Colon (tissue), 2 donors: ENCODE data around the gene TNS1.

Experiments used
- FAIRE-seq: peaks from 2 replicates; lab custom pipeline; 2012; peaks lifted over from hg19 to GRCh38; lab: Jason Lieb, UNC
- donor health status: control.
- donor health status: control.

The TNS1 gene

DNA sequence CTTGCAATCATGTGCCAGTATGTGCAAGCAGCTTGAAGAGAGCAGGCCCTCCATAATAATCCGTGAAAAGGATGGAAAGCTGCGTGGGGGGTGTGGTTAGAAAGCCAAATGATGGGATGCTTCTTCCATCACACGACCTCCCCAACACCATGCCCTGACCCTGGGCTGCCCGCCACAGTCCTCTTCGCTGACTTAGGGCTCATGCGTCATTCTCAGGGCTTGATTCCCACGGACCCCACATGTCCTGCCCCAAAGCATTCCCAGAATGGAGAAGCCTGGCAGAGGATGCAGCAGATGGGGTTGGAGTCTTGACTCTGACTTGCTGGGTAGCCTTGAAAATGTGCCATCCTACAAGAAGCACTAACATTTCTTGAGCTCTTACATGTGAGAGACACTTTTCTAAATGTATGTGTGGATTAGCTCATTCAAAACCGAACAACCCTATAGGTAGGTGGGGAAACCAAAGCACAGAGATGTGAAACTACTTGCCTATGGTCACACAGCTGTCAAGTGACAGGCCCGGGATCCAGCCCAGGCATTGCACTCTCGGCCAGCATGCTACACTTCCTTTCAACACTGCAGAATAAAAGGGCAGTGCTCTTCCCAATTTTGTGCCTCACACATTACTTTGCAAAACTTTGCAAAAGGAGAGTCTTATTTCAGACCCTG lies 3.7 kb downstream of the TNS1 start:
- no peak for FAIRE-seq

DNA sequence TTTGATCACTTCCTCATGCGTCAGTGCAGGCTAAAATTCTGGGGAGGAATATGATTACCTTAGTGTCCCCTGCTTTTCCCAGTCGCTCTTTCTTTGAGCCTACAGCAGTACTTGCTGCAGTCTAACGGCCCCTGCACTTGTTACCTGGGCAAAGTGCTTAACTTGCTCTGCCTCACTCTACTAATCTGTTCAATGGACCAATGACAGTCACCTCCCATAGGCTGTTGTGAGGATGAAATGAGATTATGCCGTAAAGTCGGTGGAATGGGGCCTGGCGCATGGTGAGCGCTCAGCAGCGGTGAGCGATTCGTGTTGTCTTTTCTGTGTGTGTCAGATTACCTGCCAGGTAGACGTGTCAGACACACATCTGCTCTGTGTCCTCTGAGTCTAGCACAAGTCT lies 5.3 kb downstream of the TNS1 start:
- FAIRE-seq, result no peak

DNA sequence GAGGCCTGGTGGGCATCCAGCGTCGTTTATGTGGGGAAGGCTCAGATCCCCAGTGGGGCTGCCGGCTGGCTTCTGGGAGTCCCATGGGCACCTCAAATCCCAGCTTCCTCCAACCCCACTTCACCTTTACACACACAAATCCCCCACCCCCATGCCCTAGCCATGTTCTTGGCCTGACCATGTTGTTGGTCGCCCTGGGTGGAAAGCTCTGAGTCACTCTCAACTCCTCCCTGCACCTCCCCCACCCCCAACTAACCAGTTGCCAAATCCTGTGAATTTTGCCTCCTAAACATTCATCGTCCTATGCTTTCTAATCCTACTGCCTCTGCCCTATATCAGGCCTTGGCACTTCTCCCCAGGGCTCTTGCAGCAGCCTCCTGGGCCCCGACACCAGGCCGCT lies 6.4 kb downstream of the TNS1 start:
- FAIRE-seq, result no peak

DNA sequence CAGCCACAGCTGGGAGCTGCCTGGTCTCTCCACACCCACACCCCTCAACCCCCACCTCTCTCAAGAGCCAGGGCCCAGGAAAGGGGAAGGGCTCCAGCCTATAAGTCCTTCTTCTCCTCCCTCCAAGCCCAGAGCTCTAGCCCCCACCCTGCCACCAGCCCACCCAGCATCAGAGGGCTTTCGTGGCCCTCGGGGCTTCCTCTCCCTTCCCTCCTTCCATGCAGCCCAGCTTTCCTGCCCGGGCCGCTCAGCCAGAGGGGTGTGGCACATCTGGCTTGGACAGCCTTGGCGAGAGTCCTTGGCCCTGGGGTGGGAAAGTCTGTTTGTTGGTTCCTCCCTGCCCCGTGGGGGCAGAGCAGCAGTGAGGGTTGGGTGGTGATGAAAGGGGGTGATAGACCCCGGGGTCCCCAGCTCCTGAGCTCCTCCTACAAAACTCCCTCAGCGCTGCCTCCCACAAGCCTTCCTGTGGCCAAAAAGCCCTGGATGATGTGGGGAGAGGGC lies 7.0 kb downstream of the TNS1 start:
- no peak for FAIRE-seq

DNA sequence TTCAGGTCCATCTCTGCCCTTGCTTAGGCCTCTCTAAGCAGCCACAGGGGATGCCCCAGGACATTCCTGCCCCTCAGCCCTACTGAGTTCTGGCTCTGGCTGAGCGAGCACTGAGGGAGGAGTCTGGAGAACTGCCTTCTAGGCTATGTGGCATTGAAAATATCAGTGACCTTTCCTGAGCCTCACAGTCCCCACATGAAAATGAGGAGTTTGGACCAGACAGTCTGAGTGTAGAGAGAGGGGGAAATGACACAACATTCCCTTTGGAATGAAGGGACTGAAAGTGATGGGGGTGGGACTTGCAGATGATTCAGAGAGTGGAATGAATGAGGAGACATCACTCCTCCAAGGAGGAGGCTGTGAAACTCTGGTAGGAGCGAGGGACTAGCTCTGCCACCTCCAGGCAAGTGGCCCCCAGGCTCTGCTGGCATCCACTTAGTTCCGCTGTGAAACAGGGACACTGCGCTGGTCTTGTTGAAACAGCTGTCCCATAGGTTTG lies 8.0 kb downstream of the TNS1 start:
- no peak for FAIRE-seq

DNA sequence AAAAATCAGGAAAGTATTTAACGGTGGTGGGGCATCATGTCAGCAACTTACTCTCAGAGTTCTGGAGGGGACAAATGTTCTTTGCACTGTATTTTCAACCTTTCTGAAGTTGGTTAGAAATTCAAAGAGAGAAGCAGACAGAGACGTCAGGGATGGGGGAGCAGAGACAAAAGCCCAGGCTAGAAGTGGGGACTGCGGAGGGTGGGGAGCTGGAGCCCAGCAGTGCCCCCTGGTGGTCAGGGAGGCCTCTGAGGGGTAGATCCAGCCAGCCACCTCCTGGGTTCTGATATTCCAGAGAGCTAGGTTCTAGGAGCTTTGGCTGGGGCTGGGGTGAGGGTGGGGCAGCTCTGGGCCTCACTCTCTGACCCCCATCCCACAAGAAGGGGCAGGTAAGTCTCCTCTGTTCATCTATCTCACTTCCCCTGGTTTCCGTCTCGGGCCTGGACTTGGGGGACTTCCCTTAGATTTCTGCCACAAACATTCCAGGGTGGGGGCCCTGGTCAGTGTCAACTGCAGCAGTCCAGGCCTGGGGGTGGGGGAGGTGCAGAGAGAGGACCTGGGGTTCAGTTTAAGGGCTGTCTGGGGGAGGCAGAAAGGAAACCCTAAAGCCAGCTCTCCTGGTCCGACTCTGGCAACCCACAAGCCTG lies 8.9 kb downstream of the TNS1 start:
- FAIRE-seq, result no peak

DNA sequence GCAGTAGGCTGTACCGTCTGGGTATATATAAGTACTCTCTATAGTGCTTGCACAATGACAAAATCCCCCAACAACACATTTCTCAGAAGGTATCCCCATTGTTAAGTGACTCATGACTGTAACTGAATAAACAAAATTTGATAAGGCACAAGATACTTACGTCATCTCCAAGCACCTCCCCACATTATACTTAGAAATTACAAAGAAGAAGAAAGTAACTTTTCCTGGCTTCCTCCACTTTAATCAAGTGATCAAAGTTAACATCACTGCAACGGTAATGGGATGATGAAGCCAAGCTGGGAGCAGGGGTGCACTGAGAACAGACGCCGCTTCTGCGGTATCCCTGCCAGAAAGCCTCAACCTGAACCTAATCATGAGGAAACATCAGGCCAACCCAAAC lies 9.7 kb downstream of the TNS1 start:
- no peak for FAIRE-seq

DNA sequence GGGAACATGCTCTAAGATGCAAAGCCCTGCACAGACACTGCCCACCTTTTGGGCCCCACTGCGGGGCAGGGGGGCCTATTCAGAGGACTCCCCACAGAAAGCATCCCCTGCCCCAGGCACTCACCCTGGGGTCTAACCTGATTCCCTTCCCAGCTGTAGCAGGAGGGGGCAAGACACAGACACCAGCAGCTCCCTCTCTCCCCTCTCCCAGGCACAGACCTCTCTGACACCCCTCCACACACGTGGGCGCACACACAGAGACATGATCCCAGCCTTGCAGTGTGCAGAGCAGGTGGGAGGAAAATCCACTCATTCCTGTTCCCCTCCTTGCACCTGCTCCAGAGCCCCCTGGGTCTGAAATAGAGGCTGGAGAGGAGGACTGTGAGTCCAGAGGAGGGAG lies 10.7 kb downstream of the TNS1 start:
- FAIRE-seq, result no peak

DNA sequence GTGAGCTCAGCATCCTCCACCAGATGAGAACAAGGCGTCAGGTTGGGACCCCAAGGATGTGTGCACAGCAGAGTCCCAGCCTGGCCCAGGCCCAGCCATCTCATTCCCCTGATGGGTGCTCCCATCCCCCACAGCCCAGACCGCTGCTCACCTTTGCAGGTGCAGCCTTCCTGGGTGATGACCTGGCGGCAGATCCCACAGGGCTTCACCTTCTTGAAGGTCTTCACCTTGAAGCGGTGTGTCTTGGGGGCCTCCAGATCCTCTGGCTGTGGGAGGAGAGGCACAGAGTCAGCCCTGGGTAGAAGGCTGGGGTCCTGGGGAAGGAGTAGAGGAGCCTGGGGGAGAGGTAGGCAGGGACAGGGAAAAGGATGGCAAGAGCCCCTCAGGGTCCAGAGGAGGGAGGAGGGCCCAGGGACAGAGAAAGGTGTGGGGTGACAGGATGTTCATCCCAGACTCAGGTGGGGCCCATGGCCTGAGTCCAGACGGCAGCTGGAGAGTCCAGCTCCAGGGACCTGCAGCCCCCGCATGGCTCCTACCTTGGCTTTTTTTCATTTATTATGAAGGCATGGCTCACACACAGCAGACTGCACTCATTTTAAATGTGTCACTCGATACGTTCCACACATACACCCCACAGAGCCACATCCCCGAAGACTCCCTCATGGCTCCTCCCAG lies 11.9 kb downstream of the TNS1 start:
- no peak for FAIRE-seq

DNA sequence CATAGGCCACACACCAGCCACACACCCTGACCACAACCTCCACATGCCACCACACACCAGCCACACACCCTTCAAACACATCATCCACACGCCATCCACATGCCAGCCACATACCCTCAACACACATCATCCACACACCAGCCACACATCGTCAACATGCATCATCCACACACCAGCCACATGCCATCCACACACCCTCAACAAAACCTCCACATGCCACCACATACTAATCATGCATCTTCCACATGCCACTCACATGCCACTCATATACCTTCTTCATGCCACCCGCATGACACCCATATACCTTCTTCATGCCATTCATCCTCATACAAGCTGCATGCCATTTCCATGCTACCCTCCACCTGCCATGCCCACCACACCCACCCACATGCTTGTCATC lies 12.4 kb downstream of the TNS1 start:
- FAIRE-seq, result no peak

DNA sequence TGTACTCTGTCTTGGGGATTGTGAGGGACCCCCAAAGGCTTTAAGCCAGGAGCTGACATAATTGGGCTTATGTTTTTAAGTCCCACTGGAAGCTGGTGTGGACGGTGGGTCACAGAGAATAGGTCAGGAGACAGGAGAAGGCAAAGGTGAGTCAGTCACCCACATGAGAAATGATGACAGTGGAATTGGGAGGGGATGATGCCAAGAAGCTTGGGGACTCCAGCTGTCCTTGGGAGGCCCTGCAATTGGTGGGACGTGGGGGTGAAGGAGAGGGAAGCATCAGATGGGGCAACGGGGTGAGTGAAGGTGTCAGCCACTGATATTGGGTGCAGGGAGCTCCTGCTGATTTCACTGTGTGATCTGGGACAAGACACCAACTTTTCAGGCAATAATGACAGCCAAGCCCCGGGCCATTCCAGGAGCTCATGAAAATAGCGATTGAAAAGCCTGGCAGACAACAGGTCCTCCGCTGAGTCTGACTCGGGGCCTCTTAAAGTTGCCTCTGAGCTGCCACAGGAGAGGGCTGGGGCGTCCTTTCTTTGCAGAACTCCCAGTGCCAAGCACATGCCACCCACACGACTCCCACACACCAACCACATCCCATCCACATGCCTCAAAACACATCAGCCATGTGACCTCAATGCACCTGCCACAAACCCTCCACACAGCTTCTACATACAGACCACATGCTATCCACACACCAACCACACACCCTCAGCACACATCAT lies 13.4 kb downstream of the TNS1 start:
- no peak for FAIRE-seq

DNA sequence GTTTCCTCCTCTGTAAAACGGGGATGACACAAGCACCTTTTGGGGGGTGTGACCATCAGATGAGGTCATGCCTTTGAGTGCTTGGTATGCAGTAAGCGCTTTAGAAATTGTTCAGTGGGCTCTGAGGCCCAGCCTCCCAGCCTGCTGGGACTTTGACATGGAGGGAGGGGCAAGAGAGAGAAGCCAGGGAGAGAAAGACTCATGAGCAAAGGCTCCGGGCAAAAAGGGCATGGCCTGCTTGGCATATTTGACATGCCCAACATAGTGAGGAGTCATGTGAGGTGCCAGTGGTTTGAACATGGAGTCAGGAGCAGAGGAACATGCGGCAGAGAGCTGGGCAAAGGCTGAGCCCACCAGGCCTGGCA lies 14.0 kb downstream of the TNS1 start:
- FAIRE-seq, result no peak

DNA sequence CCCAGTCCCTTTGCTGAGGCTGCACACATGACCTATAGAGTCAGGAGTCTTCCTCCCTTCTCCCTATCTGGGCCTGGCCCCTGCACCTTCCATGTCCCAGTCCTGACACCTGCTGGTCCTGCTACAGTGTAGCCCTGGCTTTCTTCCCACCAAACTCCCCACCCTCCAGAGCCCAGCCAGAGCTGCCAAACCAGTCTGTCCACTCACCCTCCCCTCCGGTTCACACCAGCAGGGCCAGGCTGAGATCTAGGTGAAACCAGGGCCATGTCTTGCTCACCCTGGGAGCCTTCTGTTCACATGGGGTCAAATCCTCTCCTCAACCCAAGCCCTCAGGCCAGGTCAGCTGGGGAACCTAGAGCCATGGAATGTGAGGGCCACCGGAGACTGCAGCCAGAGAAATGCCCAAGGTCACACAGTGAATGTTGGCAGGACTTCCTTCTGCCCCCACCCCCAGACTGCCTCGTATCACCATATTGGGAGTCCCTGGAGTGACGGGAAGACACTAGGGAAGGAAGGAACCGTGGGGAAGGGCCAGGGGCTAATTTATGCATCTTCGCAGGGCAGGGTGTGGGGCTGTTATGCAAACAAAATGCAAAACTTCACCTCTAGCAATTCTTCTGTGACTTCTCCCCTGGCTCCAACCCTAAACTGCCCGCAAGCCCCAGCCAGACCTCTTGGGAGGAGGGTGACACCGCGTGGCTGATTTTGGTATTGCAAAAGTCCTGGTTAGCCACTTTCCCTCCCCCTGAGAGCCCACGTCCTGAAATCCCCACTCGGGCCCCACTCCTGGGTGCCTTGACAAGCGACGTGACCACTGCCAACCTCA lies 14.6 kb downstream of the TNS1 start:
- no peak for FAIRE-seq

DNA sequence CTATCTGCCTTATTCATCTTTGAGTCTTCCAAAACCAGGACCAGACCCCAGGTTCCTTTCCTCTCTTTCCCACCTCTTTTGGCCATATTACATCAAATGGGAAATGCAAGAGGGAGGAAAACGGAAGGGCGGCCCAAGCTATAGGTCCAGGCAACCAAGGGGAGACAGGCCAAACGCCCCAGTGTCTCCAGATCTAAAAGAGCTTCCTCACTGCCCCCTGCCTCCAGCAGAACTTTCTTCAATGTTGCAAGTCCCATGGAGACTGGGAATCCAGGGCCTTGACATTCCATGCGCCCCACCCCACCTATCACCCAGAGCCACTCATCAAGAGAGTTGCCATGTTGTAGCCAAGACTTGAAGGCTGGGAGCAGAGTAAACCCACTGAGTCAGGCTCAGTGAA lies 15.4 kb downstream of the TNS1 start:
- no peak for FAIRE-seq

DNA sequence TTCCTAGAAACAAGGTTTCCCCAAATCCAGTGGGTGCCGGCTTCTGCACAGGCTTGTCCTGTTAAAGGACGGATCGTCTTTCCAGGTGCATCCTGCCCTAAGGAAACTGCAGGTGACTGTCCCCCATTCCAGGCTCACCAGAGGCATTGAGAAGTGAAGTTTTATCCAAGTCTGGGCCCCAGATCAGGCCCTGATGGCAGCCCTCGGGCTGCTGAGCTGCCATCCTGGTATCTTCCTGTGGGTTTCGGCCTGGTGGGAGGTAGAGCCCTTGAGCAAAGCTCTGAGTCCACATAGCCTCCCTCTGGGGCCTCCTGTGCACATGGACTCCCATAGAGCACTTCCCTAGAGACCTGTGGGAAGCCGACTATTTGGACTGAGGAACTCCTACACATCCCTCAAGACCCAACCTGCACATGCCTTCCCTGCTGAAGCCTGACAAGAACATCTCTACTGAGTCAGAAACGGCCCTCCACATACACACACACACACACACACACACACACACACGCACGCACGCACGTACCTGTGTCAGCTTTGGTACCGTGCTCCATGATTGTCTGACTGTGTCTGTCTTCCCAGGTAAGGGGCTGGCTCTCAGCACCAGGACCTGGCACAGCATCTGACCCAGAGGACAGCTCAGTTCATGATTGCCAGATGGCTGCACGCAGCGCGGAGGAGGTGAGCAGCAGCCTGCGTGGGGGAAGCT lies 16.4 kb downstream of the TNS1 start:
- FAIRE-seq, result no peak

DNA sequence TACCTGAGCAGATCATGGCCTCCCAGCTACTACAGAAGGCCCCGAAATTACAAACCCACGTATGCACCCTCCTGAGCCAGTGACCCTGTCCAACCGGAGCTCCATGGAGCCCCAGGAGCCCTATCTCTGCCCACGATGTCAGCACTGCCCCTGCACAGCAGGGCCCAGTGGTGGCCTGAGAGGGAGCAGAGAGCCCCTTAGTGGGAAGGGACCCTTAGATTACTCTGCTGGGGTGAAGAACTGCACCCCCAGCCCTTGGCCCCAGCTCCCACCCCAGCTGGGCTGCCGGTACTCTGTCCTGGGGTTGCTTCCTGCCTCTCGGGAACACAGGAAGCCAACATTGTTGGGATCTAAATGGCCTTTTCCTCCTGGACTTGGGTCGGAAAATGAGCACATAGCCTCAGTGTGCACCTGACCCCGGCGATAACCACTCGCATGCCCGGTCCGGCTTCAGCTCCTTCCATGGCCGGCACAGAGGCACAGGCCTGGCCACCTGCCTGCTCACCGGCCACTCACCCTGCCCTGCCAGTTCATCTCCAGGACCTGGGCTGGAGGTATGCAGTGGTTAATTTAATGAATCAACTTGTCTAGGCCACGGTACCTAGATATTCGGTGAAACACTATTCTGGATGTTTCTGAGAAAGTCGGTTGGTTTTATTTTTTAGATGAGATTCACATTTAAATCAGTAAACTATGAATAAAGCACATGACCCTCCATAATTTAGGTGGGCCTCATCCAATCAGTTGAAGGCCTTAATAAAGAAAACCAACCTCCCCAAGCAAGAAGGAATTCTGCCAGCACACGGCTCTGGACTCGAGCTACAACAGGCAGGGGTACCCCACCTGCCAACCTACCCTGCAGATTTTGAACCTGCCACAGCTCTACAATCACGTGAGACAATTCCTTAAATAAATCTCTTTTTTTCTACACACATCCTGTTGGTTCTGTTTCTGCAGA lies 19.2 kb downstream of the TNS1 start:
- FAIRE-seq, result no peak

DNA sequence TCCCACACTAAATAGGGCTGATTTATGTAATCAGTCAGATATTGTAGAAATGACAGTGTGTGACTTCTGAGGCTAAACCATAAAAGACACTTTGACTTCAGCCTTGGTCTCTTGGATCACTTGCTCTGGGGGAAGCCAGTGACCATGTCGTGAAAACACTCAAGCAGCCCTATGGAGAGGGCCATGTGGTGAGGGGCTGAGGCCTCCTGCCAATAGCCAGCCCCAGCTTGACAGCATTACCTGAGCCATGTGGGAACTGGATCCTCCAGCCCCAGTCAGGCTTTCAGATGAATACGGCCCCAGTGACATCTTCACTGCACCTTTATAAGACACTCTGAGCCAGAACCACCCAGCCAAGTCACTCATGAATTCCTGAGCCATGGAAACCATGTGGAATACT lies 20.8 kb downstream of the TNS1 start:
- FAIRE-seq, result no peak

DNA sequence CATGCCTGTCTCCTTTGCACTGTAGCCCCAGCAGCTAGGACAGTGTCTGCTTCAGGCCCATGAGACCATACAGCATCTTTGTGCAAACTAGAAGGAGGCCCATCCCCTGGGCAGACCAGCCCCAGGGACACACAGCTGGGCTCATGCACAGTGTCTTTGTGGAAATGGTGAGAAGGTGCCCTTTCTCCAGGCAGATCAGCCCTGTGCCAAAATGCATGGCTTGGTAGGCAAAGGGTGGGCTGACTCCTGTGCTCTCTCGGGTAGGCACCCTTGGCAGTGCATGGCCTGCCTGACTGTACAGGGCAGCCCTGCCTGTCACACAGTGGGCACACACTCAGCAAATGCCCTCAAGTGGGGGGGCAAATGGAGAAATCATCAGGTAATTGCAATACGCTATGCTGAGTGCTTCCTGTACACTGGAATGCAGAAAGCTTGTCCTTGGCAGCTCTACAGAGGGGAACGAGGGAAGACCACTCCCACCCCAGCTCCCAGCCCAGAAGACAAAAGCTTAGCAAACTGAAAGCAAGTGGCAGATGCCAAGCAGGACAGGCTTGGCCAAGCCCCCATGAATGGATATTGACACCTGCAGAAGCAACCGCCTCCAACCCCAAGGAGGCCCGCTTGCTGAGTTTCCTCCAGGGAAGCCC lies 21.6 kb downstream of the TNS1 start:
- FAIRE-seq, result no peak

DNA sequence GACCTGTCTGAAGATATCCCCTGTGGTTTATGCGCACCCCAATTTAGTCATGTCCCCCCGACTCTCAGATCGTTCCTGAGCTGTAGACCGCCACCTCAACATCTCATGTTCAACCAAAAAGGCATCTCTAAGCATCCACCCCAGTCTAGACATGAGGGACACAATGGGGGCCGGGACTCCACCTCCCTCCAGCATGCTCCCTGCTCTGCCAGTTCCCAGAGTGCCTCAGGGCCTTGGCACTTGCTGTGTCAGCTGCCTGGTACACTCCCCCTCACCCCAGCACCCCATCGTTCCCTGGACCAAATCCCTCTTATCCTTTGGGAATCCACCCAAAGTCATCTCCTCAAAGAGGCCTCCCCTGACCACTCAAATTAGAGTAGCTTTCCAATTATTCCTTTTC lies 22.2 kb downstream of the TNS1 start:
- FAIRE-seq, result no peak

DNA sequence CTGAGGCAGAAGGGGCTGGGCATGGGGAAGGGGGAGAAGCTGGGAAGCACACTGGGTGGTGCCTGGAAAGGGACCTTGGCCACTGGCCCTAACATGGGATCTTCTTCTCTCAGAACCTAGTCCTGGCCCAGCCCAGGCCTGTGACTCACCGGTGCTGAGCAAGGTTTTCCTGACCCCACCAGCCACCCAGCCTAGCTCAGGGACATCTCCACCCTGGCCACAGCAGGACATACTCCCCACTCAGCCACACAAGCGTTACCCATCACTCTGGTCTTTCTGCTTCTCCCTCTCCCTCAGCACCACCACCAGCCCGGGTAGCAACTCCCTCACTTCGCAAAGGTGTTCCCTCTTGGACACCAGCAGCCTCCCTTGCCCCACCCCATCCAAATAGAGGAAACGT lies 22.8 kb downstream of the TNS1 start:
- no peak for FAIRE-seq
